Body of pancreas (tissue), 4 donors: ENCODE measurements around the gene FGF1.

Source experiments
- POLR2A ChIP-seq, 3 donors: fragments of 450-650 bp; IDR thresholded peaks; one replicate each; pipeline ENCODE4 v1.6.1; 2016; ENCODE audit warnings: antibody characterized with exemption in 3 of 3, mild to moderate bottlenecking in 2 of 3
- TF ChIP-seq, protein P1 (sequence below), 7 experiments: fragments of 450-650 bp in 4 of 7; fragments of 200-600 bp in 3 of 7; sonication (generic) in 3 of 7; IDR thresholded peaks; one replicate each; pipeline ENCODE4 v1.5.1; 2016 to 2019; ENCODE audit warnings: antibody characterized with exemption in 7 of 7

DNA sequence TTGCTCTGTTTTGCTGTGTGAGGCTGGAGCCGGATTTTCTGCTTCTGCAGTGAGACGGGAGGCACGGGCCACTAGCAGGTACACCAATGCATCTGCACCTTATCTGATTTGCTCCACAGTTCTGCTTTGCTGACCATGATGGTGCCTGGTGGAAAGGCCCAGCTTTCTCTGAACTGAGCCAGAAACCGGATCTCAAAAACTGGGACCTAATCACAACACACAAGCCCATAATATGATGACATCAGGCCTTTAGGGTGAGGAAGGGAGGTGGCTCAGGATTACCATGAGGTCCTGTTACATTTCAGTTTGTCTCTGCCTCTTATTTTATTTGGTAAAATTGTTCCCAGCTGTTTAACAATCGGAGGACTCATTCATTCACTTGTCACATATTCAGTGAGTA is 49.8 kb downstream of the FGF1 start:
- TF ChIP-seq, protein P1, sequence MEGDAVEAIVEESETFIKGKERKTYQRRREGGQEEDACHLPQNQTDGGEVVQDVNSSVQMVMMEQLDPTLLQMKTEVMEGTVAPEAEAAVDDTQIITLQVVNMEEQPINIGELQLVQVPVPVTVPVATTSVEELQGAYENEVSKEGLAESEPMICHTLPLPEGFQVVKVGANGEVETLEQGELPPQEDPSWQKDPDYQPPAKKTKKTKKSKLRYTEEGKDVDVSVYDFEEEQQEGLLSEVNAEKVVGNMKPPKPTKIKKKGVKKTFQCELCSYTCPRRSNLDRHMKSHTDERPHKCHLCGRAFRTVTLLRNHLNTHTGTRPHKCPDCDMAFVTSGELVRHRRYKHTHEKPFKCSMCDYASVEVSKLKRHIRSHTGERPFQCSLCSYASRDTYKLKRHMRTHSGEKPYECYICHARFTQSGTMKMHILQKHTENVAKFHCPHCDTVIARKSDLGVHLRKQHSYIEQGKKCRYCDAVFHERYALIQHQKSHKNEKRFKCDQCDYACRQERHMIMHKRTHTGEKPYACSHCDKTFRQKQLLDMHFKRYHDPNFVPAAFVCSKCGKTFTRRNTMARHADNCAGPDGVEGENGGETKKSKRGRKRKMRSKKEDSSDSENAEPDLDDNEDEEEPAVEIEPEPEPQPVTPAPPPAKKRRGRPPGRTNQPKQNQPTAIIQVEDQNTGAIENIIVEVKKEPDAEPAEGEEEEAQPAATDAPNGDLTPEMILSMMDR (IDR thresholded peaks at IDR 0.05) = no peak
- no peak for TF ChIP-seq POLR2A (IDR thresholded peaks at IDR 0.05)
